Measurements from ENCODE around the gene NPR3.

DNA sequence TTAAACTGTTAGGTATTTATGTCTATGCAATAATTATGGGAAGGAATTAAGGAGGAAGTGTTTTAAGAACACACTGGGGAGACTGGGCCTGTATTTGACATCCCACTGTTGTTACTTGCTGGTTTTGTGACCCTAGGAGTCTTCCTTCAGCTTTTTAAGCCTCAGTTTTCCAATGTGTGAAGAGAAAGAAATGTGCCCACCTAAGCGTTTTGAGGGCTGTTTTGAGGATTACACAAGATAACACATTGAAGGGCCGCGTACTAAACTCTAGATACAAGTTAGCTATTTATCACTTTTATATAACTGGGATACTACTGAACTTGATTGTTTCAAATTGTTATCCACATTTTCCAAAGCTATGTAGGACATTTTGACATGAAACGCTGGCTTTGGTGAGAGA lies 72.5 kb downstream of the NPR3 start:
- TF ChIP-seq, protein P1, sequence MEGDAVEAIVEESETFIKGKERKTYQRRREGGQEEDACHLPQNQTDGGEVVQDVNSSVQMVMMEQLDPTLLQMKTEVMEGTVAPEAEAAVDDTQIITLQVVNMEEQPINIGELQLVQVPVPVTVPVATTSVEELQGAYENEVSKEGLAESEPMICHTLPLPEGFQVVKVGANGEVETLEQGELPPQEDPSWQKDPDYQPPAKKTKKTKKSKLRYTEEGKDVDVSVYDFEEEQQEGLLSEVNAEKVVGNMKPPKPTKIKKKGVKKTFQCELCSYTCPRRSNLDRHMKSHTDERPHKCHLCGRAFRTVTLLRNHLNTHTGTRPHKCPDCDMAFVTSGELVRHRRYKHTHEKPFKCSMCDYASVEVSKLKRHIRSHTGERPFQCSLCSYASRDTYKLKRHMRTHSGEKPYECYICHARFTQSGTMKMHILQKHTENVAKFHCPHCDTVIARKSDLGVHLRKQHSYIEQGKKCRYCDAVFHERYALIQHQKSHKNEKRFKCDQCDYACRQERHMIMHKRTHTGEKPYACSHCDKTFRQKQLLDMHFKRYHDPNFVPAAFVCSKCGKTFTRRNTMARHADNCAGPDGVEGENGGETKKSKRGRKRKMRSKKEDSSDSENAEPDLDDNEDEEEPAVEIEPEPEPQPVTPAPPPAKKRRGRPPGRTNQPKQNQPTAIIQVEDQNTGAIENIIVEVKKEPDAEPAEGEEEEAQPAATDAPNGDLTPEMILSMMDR (IDR thresholded peaks at IDR 0.05; ENCODE audit: control extremely low read depth in 1 of 3, insufficient read depth in 1 of 3, low read depth in 1 of 3, low read length in 3 of 3), result no peak
- no peak for TF ChIP-seq POLR2A (IDR thresholded peaks at IDR 0.05; ENCODE audit: control extremely low read depth in 1 of 2, low read depth in 2 of 2, low read length in 2 of 2)
- TF ChIP-seq EP300 (IDR thresholded peaks at IDR 0.05; ENCODE audit: borderline replicate concordance in 1 of 2, low read depth in 2 of 2, low read length in 2 of 2), result no peak
- no peak for TF ChIP-seq RXRA (IDR thresholded peaks at IDR 0.05; ENCODE audit: insufficient read depth, low read depth, low read length)
- TF ChIP-seq CBX8 (IDR thresholded peaks at IDR 0.05; ENCODE audit: borderline replicate concordance, low read depth, low read length), result no peak
- TF ChIP-seq SP1 (IDR thresholded peaks at IDR 0.05; ENCODE audit: low read depth, low read length), result no peak
- TF ChIP-seq YY1 (IDR thresholded peaks at IDR 0.05; ENCODE audit: low read depth, low read length), result no peak

Data from H1 (cell line).